ENCODE data around the gene PON1.

PON1 gene

DNA sequence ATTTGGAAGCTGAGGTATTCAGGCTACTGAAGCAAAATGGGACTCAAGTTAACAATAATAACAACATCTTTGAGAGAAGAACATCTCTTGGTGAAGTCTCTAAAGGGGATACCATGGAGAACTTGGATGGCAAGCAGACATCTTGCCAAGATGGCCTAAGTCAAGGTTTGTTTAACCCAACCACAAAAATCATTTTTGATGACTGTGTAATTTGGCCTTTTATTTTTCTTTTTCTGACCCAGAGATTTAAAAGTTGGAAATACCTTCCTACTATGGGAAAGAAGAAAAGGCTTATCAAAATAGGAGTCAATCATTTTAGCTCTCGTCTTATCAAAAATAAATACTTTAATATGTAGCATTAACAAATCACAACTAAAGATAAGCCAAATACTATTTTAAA, 72.4 kb downstream of the PON1 start:
- H3K4me3 ChIP-seq (ENCODE audit: low read depth, low read length), result no peak overlapping the region
- H3K36me3 ChIP-seq, result no peaks in the 10 kb centered on the region
- no peaks in the 10 kb centered on the region for H3K9me3 ChIP-seq
- H3K27me3 ChIP-seq, result no peaks in the 10 kb centered on the region
- H3K4me1 ChIP-seq, result no peaks in the 10 kb centered on the region
- TF ChIP-seq, protein P1, sequence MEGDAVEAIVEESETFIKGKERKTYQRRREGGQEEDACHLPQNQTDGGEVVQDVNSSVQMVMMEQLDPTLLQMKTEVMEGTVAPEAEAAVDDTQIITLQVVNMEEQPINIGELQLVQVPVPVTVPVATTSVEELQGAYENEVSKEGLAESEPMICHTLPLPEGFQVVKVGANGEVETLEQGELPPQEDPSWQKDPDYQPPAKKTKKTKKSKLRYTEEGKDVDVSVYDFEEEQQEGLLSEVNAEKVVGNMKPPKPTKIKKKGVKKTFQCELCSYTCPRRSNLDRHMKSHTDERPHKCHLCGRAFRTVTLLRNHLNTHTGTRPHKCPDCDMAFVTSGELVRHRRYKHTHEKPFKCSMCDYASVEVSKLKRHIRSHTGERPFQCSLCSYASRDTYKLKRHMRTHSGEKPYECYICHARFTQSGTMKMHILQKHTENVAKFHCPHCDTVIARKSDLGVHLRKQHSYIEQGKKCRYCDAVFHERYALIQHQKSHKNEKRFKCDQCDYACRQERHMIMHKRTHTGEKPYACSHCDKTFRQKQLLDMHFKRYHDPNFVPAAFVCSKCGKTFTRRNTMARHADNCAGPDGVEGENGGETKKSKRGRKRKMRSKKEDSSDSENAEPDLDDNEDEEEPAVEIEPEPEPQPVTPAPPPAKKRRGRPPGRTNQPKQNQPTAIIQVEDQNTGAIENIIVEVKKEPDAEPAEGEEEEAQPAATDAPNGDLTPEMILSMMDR (IDR thresholded peaks at IDR 0.05; ENCODE audit: low read depth, low read length), result no peak
- no peak for DNase-seq

DNA sequence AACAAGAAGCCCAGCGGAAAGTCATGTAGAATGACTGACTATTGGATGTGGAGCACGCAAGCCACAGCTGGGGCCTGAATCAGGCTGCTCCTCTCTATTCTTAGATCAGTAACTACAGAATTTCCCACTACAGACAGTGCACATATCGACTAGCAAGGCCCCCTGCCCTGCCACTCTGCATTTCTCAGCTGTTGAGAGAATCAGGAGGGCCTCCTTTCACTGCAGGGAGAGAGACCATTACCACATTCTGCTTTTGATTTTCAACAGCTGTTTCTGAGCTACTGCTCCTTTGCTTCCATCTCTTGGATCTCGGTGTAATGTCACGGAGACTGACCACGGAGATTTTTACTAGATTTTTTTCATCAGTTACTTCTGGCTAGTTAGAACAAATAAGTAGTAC, 73.8 kb downstream of the PON1 start:
- Histone ChIP-seq H3K4me3 (ENCODE audit: low read depth, low read length) (no peak overlapping the region), H3K36me3 (no peaks in the 10 kb centered on the region), H3K9me3 (no peaks in the 10 kb centered on the region), H3K4me1 (no peaks in the 10 kb centered on the region), H3K27me3 (no peaks in the 10 kb centered on the region)
- no peak for DNase-seq
- TF ChIP-seq, protein P1 (IDR thresholded peaks at IDR 0.05; ENCODE audit: low read depth, low read length), result no peak
